ENCODE results near the gene IL9.

IL9 gene

DNA sequence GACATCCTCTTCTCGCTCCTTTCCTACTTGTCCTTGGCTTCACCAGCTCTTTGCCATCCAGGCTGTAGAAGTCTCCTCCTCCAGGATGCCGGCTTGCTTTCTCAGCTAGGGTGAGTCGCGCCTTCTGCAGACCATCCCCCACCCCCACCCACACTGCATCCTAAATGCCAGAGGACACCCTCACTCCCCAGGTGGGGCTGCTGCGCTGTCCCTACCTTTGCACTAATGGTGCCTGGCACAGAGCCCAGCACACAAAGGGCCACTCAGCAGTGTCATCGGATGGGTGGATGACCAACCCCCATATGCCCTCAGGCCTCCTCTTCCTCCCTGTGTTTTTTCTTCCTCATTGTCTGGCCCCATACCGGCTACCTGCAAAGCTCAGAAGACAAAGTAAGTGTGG, 14.8 kb downstream of the IL9 start:
- Histone ChIP-seq H3K9me3 (ENCODE audit: control insufficient read depth, insufficient read depth, low read length) (no peaks in the 10 kb centered on the region), H3K27me3 (ENCODE audit: control insufficient read depth, insufficient read depth, low read length) (no peaks in the 10 kb centered on the region; the same call in 1 of the 2 replicates), H3K9ac (ENCODE audit: low read depth, low read length) (no peak overlapping the region), H3K4me1 (ENCODE audit: control insufficient read depth, insufficient read depth, low read length) (no peaks in the 10 kb centered on the region), H3K27ac (ENCODE audit: low read depth, low read length) (no peak overlapping the region), H3K4me3 (ENCODE audit: low read depth, low read length) (no peak overlapping the region), H3K36me3 (ENCODE audit: control insufficient read depth, insufficient read depth, low read length) (no peaks in the 10 kb centered on the region)

DNA sequence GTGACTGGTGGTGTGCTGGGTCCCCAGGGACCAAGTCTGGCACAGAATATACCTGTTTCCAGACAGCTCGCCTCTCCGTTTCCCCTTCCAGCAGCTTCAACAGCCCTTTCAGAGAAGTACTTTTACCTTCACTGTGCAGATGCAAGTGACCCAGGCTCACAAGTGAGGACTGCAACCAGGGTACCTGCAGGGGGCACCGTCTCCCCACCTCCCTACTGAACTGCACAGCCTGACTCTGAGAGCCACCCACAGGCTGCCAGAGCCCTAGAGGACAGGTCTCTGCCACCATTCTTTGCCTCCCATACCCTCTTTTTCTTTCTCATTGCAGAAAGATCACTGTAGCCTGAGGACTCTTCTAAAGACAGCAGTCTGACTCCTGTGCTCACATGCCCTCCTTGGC, 15.4 kb downstream of the IL9 start:
- Histone ChIP-seq H3K36me3 (ENCODE audit: control insufficient read depth, insufficient read depth, low read length) (no peaks in the 10 kb centered on the region), H3K9ac (ENCODE audit: low read depth, low read length) (no peak overlapping the region), H3K9me3 (ENCODE audit: control insufficient read depth, insufficient read depth, low read length) (no peaks in the 10 kb centered on the region), H3K27me3 (ENCODE audit: control insufficient read depth, insufficient read depth, low read length) (no peaks in the 10 kb centered on the region; the same call in 1 of the 2 replicates), H3K4me1 (ENCODE audit: control insufficient read depth, insufficient read depth, low read length) (no peaks in the 10 kb centered on the region), H3K4me3 (ENCODE audit: low read depth, low read length) (no peak overlapping the region), H3K27ac (ENCODE audit: low read depth, low read length) (no peak overlapping the region)

DNA sequence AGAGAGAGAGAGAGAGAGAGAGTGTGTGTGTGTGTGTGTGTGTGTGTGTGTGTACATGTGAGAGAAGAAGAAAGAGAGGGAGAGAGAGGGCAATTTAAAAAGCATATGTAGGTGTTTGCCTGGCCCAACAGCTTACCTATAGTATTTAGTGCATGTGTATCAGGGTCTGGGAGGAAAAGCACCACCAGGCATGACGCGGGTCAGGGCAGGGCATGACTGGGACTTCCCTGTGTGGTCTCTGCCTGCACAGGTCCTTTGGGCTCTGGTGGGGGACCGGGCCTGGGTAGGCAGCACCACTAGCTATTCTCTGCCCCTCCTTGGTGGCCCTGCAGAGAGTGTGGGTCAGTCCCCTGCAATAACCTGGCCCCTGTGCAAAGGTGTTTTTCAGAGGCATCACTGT, 16.1 kb downstream of the IL9 start:
- Histone ChIP-seq H3K27me3 (ENCODE audit: control insufficient read depth, insufficient read depth, low read length) (no peaks in the 10 kb centered on the region), H3K9ac (ENCODE audit: low read depth, low read length) (no peak overlapping the region), H3K9me3 (ENCODE audit: control insufficient read depth, insufficient read depth, low read length) (no peaks in the 10 kb centered on the region), H3K4me1 (ENCODE audit: control insufficient read depth, insufficient read depth, low read length) (no peaks in the 10 kb centered on the region), H3K36me3 (ENCODE audit: control insufficient read depth, insufficient read depth, low read length) (no peaks in the 10 kb centered on the region), H3K27ac (ENCODE audit: low read depth, low read length) (no peak overlapping the region), H3K4me3 (ENCODE audit: low read depth, low read length) (no peak overlapping the region)

DNA sequence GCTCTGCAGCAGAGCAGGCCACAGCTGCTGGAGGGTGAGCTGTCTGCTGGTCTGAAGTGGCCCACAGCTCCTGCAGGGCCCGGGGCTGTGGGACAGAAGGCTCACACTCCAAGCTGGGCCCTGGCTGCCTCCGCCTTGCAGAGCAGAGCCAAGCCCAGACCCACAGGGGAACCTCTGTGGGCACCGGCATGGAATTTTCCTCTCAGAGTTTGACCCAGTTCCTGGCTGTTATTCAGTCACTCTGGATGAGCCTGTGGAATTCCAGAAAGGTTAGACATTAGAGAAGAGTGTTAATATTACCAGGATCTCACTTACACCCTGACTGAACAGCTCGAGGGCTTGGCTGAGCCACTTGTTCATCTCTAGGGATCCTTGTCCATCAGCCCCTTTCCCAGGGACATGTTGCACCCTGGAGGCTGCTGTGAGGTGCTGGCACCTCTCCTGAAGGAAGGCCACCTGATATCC, 17.5 kb downstream of the IL9 start:
- Histone ChIP-seq H3K36me3 (ENCODE audit: control insufficient read depth, insufficient read depth, low read length) (no peaks in the 10 kb centered on the region), H3K9me3 (ENCODE audit: control insufficient read depth, insufficient read depth, low read length) (no peaks in the 10 kb centered on the region), H3K4me3 (ENCODE audit: low read depth, low read length) (no peak overlapping the region), H3K27ac (ENCODE audit: low read depth, low read length) (no peak overlapping the region), H3K9ac (ENCODE audit: low read depth, low read length) (no peak overlapping the region), H3K27me3 (ENCODE audit: control insufficient read depth, insufficient read depth, low read length) (no peaks in the 10 kb centered on the region), H3K4me1 (ENCODE audit: control insufficient read depth, insufficient read depth, low read length) (no peaks in the 10 kb centered on the region)

DNA sequence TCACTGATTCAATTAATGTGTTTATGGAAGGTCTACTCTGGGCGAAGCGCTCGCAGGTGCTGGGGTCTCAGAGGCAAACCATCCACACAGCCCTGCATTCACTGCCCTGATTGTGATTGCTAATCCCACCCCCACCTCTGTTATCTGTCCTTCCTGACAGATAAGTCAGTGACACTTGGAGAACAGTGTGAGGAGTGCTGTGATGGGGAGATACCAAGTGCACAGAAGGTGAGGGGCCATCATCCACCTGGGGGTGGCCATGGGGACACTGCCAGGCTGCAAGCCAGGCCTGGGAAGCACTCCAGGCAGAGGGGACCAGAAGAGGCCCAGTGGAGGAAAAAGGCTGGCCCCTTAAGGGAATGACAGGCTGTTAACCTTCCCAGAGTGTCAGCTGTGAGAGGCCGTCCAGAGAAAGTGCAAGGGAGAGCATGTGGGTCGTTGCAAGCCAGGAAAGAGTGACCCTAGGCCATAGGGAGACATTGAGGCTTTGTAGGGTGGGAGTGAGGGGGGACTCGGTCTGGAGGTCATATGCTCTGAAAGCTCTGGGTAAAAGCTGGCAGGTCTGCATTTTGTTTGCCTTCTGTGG, 18.0 kb downstream of the IL9 start:
- Histone ChIP-seq H3K27ac (ENCODE audit: low read depth, low read length) (no peak overlapping the region), H3K4me1 (ENCODE audit: control insufficient read depth, insufficient read depth, low read length) (no peaks in the 10 kb centered on the region), H3K9me3 (ENCODE audit: control insufficient read depth, insufficient read depth, low read length) (no peaks in the 10 kb centered on the region), H3K27me3 (ENCODE audit: control insufficient read depth, insufficient read depth, low read length) (no peaks in the 10 kb centered on the region), H3K9ac (ENCODE audit: low read depth, low read length) (no peak overlapping the region), H3K4me3 (ENCODE audit: low read depth, low read length) (no peak overlapping the region), H3K36me3 (ENCODE audit: control insufficient read depth, insufficient read depth, low read length) (no peaks in the 10 kb centered on the region)

DNA sequence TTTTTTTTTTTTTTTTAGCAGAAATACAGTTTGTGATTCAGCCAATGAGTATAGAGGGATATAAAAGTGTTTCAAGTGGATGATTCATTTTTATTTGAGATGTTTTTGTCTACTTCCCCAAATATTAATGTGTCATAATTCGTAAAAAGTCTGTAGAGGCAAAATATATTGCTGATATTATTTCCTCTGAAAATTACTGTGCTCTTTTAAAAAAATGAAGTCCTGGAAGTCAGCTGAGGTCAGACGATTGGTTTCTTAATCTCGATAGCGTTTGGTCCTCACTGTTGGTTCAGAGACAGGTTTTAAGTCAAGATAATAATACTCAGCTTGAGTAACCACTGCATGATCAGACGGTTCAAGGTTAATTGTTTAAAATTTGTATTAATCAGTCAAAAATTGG, 19.5 kb downstream of the IL9 start:
- H3K4me1 ChIP-seq (ENCODE audit: control insufficient read depth, insufficient read depth, low read length): no peaks in the 10 kb centered on the region
- H3K27ac ChIP-seq (ENCODE audit: low read depth, low read length): no peak overlapping the region
- H3K9ac ChIP-seq (ENCODE audit: low read depth, low read length): no peak overlapping the region
- no peak overlapping the region for H3K4me3 ChIP-seq (ENCODE audit: low read depth, low read length)
- H3K36me3 ChIP-seq (ENCODE audit: control insufficient read depth, insufficient read depth, low read length): no peaks in the 10 kb centered on the region
- no peaks in the 10 kb centered on the region for H3K9me3 ChIP-seq (ENCODE audit: control insufficient read depth, insufficient read depth, low read length)
- H3K27me3 ChIP-seq (ENCODE audit: control insufficient read depth, insufficient read depth, low read length): no peaks in the 10 kb centered on the region

DNA sequence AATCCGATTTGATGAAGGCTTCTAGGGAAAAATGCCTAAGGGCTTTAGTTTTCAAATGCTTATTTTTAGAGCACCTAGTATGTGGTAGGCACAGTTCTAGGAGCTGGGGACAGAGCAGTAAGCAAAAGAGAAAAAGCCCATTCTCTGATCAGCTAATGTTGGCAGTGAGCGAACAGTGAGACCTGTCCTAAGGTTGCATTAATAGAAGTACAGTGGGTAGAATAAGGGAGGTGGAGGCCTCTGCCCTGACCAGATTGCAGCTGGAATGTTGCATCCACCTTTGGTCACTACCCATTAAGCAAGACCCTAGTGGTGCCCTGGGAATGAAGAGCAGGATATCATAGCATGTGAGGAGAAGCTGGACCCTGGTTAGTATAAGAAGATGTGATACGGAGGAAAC, 20.1 kb downstream of the IL9 start:
- Histone ChIP-seq H3K9me3 (ENCODE audit: control insufficient read depth, insufficient read depth, low read length) (no peaks in the 10 kb centered on the region), H3K4me1 (ENCODE audit: control insufficient read depth, insufficient read depth, low read length) (no peaks in the 10 kb centered on the region), H3K4me3 (ENCODE audit: low read depth, low read length) (no peak overlapping the region), H3K36me3 (ENCODE audit: control insufficient read depth, insufficient read depth, low read length) (no peaks in the 10 kb centered on the region), H3K9ac (ENCODE audit: low read depth, low read length) (no peak overlapping the region), H3K27ac (ENCODE audit: low read depth, low read length) (no peak overlapping the region), H3K27me3 (ENCODE audit: control insufficient read depth, insufficient read depth, low read length) (no peaks in the 10 kb centered on the region; the same call in 1 of the 2 replicates)

DNA sequence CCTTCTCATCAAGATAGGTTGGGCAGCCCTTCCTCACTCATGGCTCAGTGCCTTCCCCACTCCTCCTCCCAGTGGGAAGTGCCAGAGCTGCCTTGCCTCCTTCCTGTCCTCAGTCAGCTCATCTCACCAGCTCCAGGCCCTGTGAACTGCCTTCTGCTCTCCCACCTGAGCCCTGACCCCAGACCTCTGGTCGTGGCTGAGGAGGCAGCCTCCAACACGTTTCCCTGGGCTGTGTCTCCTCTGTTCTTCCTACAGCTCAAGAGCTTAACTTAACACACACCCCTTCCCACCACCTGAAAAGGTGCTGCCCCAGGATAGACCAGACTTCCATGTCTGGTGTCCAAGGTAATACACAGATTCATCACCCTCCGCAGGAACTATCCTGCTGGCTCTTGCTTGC, 21.2 kb downstream of the IL9 start:
- H3K27me3 ChIP-seq (ENCODE audit: control insufficient read depth, insufficient read depth, low read length): no peaks in the 10 kb centered on the region; the same call in 1 of the 2 replicates
- no peaks in the 10 kb centered on the region for H3K4me1 ChIP-seq (ENCODE audit: control insufficient read depth, insufficient read depth, low read length)
- H3K4me3 ChIP-seq (ENCODE audit: low read depth, low read length): no peak overlapping the region
- H3K36me3 ChIP-seq (ENCODE audit: control insufficient read depth, insufficient read depth, low read length): no peaks in the 10 kb centered on the region
- H3K9me3 ChIP-seq (ENCODE audit: control insufficient read depth, insufficient read depth, low read length): no peaks in the 10 kb centered on the region
- no peak overlapping the region for H3K9ac ChIP-seq (ENCODE audit: low read depth, low read length)
- H3K27ac ChIP-seq (ENCODE audit: low read depth, low read length): no peak overlapping the region

DNA sequence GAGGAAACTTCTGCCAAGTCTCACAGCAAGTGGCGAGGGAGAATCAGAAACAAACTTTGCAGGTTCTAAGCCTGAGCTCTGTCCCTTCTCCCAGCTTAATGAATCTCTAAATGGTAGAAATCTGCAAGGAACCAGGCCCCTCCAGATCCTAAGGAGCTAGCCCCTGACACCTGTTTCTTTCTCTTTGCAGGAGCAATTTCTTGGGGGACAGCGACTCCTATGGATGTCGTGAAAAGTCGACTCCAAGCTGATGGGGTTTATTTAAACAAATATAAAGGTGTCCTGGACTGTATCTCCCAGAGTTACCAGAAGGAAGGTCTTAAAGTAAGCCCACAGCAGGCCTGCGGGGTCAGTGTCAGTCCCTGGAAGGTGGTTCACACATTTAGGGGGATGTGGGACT, 21.8 kb downstream of the IL9 start:
- no peaks in the 10 kb centered on the region for H3K9me3 ChIP-seq (ENCODE audit: control insufficient read depth, insufficient read depth, low read length)
- H3K4me1 ChIP-seq (ENCODE audit: control insufficient read depth, insufficient read depth, low read length): no peaks in the 10 kb centered on the region
- no peak overlapping the region for H3K27ac ChIP-seq (ENCODE audit: low read depth, low read length)
- no peaks in the 10 kb centered on the region; the same call in 1 of the 2 replicates for H3K27me3 ChIP-seq (ENCODE audit: control insufficient read depth, insufficient read depth, low read length)
- H3K4me3 ChIP-seq (ENCODE audit: low read depth, low read length): no peak overlapping the region
- no peak overlapping the region for H3K9ac ChIP-seq (ENCODE audit: low read depth, low read length)
- no peaks in the 10 kb centered on the region for H3K36me3 ChIP-seq (ENCODE audit: control insufficient read depth, insufficient read depth, low read length)

DNA sequence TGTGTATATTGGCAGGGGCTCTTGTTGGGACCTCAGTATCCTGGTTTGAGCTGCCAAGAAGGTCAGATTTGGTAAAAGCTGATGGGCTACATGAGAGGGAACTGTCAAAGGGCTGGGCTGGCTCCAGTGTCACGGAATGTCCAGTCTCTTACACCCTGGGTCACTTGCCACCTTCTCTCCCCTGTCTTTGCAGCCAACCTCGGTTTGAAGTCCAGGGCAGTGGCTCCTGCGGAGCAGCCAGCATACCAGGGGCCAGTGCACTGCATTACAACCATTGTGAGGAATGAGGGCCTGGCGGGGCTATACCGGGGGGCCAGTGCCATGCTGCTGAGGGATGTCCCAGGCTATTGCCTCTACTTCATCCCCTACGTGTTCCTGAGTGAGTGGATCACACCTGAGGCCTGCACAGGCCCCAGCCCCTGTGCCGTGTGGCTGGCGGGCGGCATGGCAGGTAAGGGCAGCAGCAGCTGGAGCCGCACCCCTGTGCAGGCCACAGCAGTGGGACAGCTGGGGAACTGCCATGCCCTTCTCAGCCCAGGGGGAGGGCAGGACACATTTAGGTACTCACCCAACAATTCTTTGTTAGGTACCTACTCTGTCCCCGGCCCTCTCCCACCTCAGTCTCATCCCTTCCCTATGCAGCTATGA, 24.2 kb downstream of the IL9 start:
- H3K27ac ChIP-seq (ENCODE audit: low read depth, low read length): no peak overlapping the region
- H3K9ac ChIP-seq (ENCODE audit: low read depth, low read length): no peak overlapping the region
- H3K27me3 ChIP-seq (ENCODE audit: control insufficient read depth, insufficient read depth, low read length): no peaks in the 10 kb centered on the region; the same call in 1 of the 2 replicates
- H3K36me3 ChIP-seq (ENCODE audit: control insufficient read depth, insufficient read depth, low read length): no peaks in the 10 kb centered on the region
- no peak overlapping the region for H3K4me3 ChIP-seq (ENCODE audit: low read depth, low read length)
- H3K4me1 ChIP-seq (ENCODE audit: control insufficient read depth, insufficient read depth, low read length): no peaks in the 10 kb centered on the region
- H3K9me3 ChIP-seq (ENCODE audit: control insufficient read depth, insufficient read depth, low read length): no peaks in the 10 kb centered on the region

DNA sequence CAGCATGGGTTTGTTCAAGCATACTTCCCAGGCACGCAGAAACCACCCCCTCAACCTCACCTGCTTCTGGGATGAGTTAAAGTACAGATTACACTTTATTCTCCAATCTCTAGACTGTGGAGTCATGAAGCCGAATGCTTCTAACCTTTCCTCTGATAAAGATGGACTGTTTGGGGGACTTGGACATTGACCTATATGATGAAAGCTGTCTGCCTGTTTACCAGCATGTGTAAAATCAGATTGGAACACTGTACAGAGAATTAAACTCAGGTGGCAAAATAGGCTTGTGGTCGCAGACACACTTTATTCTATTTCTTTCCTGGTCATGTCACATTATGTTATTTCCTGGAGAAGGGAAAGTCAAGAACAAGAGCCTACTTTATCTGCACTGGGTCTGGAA, 25.7 kb downstream of the IL9 start:
- Histone ChIP-seq H3K9me3 (ENCODE audit: control insufficient read depth, insufficient read depth, low read length) (no peaks in the 10 kb centered on the region), H3K27me3 (ENCODE audit: control insufficient read depth, insufficient read depth, low read length) (no peaks in the 10 kb centered on the region; the same call in 1 of the 2 replicates), H3K9ac (ENCODE audit: low read depth, low read length) (no peak overlapping the region), H3K27ac (ENCODE audit: low read depth, low read length) (no peak overlapping the region), H3K36me3 (ENCODE audit: control insufficient read depth, insufficient read depth, low read length) (no peaks in the 10 kb centered on the region), H3K4me1 (ENCODE audit: control insufficient read depth, insufficient read depth, low read length) (no peaks in the 10 kb centered on the region), H3K4me3 (ENCODE audit: low read depth, low read length) (no peak overlapping the region)
